Activated T-helper 2 cell treated with anti-CD3 and anti-CD28 coated beads, Interferon-gamma antibody, Interleukin-2, Interleukin-4, amounts not matched to agents 10 μg/mL and 5 μg/mL and 100 μg/mL, durations not matched to agents 14 hours and 24 hours and 36 hours (primary cell): ENCODE measurements around the gene KHK. TPM values are rescaled to one million over a fixed set of nuclear protein-coding genes. Genes with fewer than 3 reads are reported as not detected.

ENCODE experiments used
- DNase-seq: peaks from one replicate; pipeline ENCODE4 v3.0.0; 2021; ENCODE audit warnings: low spot score
- H3K27ac Mint-ChIP-seq: one replicate; pipeline ENCODE4 v1.8.0; 2021; ENCODE audit warnings: mixed read lengths
- H3K27me3 Mint-ChIP-seq: one replicate; pipeline ENCODE4 v1.8.0; 2021; ENCODE audit warnings: low read depth, mixed read lengths
- H3K36me3 Mint-ChIP-seq: one replicate; pipeline ENCODE4 v1.8.0; 2021; ENCODE audit warnings: low read depth, mixed read lengths
- H3K4me1 Mint-ChIP-seq: one replicate; pipeline ENCODE4 v1.8.0; 2021; ENCODE audit warnings: low read depth, mixed read lengths
- H3K4me3 Mint-ChIP-seq: one replicate; pipeline ENCODE4 v1.8.0; 2021; ENCODE audit warnings: low read depth, mild to moderate bottlenecking, moderate library complexity, mixed read lengths
- H3K9me3 Mint-ChIP-seq: one replicate; pipeline ENCODE4 v1.8.0; 2021; ENCODE audit warnings: mixed read lengths
- intact Hi-C: fragments of 100-400 bp; cut with micrococcal nuclease; formaldehyde crosslinking; loops from one replicate; pipeline ENCODE4 v1.15.1; 2023
- total RNA-seq: library from RNA; stranded (reverse); gene quantifications from 2 replicates; pipeline ENCODE4 v1.2.3, GENCODE V29; 2022

Gene KHK
- total RNA-seq, result 12.3 and 13.4 TPM in 2 replicates

- Mint-ChIP-seq H3K36me3 (no peaks in the 10 kb centered on the region), H3K27me3 (no peaks in the 10 kb centered on the region), H3K4me3 (peak within 1 kb of the TSS; percentile 90), H3K4me1 (peaks cover 16% of the 10 kb centered on the region), H3K27ac (peak within 1 kb of the TSS; percentile 71), H3K9me3 (no peaks in the 10 kb centered on the region)
- no peak for DNase-seq
- intact Hi-C loops, result loop anchor here (1.0 to 10.0 kb wide), 5 partner anchors 16 to 125 kb away; partner anchors contain the start of genes ATRAID, OST4, PREB and SLC5A6
These were observed at the start of gene KHK for GRCh38 chr2:27086724-27087593. Gene KHK, plus strand, starts transcription at chr2:27086772. Its CDS starts 488 bp downstream, at chr2:27087260.

GRCh38 chr2:27038012-27038411, 48.6 kb upstream of the KHK start:
- Mint-ChIP-seq H3K9me3 (no peaks in the 10 kb centered on the region), H3K36me3 (peaks cover 88% of the 10 kb centered on the region), H3K4me3 (no peak overlapping the region), H3K27ac (no peak overlapping the region), H3K4me1 (peaks cover 13% of the 10 kb centered on the region), H3K27me3 (no peaks in the 10 kb centered on the region)
- no peak for DNase-seq
- intact Hi-C loops, result no loop called here

- H3K36me3 Mint-ChIP-seq, result peaks cover 81% of the 10 kb centered on the region
- H3K9me3 Mint-ChIP-seq, result no peaks in the 10 kb centered on the region
- H3K4me3 Mint-ChIP-seq, result no peak overlapping the region
- peaks cover 9% of the 10 kb centered on the region for H3K4me1 Mint-ChIP-seq
- H3K27me3 Mint-ChIP-seq, result no peaks in the 10 kb centered on the region
- no peak overlapping the region for H3K27ac Mint-ChIP-seq
- intact Hi-C loops, result no loop called here
- no peak for DNase-seq
These were observed 47.8 kb upstream of the KHK start for GRCh38 chr2:27038631-27039339.

GRCh38 chr2:27039426-27039825, 47.1 kb upstream of the KHK start:
- Mint-ChIP-seq H3K4me3 (no peak overlapping the region), H3K9me3 (no peaks in the 10 kb centered on the region), H3K4me1 (peaks cover 4% of the 10 kb centered on the region), H3K36me3 (peaks cover 76% of the 10 kb centered on the region), H3K27ac (no peak overlapping the region), H3K27me3 (no peaks in the 10 kb centered on the region)
- no peak for DNase-seq
- intact Hi-C loops, result no loop called here

DNA sequence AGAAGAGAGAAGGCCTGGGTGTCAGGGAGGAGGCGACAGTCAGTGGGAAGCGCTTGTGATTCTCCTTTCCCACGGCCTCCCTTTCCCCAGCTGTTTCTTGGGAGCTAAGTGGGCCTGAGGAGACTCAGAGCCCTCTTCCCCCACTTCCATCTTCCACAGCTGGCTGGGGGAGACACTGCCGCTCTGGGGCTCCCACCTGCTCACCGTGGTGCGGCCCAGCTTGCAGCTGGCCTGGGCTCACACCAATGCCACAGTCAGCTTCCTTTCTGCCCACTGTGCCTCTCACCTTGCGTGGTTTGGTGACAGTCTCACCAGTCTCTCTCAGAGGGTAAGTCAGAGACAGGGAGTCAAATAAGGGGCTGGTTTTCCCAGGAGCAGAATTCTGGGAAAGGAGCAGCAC, 46.7 kb upstream of the KHK start:
- DNase-seq, result no peak
- H3K36me3 Mint-ChIP-seq, result peaks cover 78% of the 10 kb centered on the region
- peaks cover 4% of the 10 kb centered on the region for H3K4me1 Mint-ChIP-seq
- H3K27ac Mint-ChIP-seq, result no peak overlapping the region
- no peaks in the 10 kb centered on the region for H3K9me3 Mint-ChIP-seq
- H3K27me3 Mint-ChIP-seq, result no peaks in the 10 kb centered on the region
- H3K4me3 Mint-ChIP-seq, result no peak overlapping the region
- intact Hi-C loops, result no loop called here

DNA sequence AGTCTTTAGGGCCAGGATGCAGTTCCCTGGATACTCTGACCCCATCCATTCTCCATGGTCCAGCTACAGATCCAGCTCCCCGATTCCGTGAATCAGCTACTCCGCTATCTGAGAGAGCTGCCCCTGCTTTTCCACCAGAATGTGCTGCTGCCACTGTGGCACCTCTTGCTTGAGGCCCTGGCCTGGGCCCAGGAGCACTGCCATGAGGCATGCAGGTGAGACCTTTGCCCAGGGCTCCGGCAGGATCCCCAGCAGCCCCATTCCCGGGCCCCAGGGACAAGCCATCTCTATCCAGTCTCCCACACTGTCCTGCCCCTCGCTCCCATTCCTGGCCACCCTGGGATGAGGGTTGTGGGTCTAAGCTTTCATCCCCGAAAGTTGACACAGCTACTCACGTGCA, 46.3 kb upstream of the KHK start:
- Mint-ChIP-seq H3K27ac (no peak overlapping the region), H3K36me3 (peaks cover 76% of the 10 kb centered on the region), H3K9me3 (no peaks in the 10 kb centered on the region), H3K4me1 (no peaks in the 10 kb centered on the region), H3K27me3 (no peaks in the 10 kb centered on the region), H3K4me3 (no peak overlapping the region)
- DNase-seq, result no peak
- intact Hi-C loops, result no loop called here

GRCh38 chr2:27041752-27042151, 44.8 kb upstream of the KHK start:
- no peaks in the 10 kb centered on the region for H3K9me3 Mint-ChIP-seq
- no peak overlapping the region for H3K27ac Mint-ChIP-seq
- H3K36me3 Mint-ChIP-seq, result peaks cover 66% of the 10 kb centered on the region
- no peak overlapping the region for H3K4me3 Mint-ChIP-seq
- intact Hi-C loops, result no loop called here
- H3K27me3 Mint-ChIP-seq, result no peaks in the 10 kb centered on the region
- no peak for DNase-seq
- no peaks in the 10 kb centered on the region for H3K4me1 Mint-ChIP-seq

- Mint-ChIP-seq H3K27me3 (no peaks in the 10 kb centered on the region), H3K27ac (no peak overlapping the region), H3K4me3 (no peak overlapping the region), H3K36me3 (peaks cover 61% of the 10 kb centered on the region), H3K9me3 (no peaks in the 10 kb centered on the region), H3K4me1 (no peaks in the 10 kb centered on the region)
- no peak for DNase-seq
- intact Hi-C loops, result no loop called here
These were observed 44.4 kb upstream of the KHK start for GRCh38 chr2:27042159-27042661.

GRCh38 chr2:27042985-27043634, 43.5 kb upstream of the KHK start:
- H3K36me3 Mint-ChIP-seq, result peaks cover 56% of the 10 kb centered on the region
- intact Hi-C loops, result no loop called here
- no peak for DNase-seq
- H3K4me1 Mint-ChIP-seq, result peaks cover 3% of the 10 kb centered on the region
- H3K27me3 Mint-ChIP-seq, result no peaks in the 10 kb centered on the region
- no peaks in the 10 kb centered on the region for H3K9me3 Mint-ChIP-seq
- H3K4me3 Mint-ChIP-seq, result no peak overlapping the region
- no peak overlapping the region for H3K27ac Mint-ChIP-seq

- H3K27me3 Mint-ChIP-seq, result peaks cover 2% of the 10 kb centered on the region
- intact Hi-C loops, result loop anchor here (1.0 to 2.0 kb wide), 4 partner anchors 17 to 163 kb away; partner anchors contain the start of genes ATRAID, KHK, OST4 and SLC5A6
- H3K27ac Mint-ChIP-seq, result peak overlapping the region; percentile 98
- DNase-seq, result peak; percentile 50
- no peaks in the 10 kb centered on the region for H3K9me3 Mint-ChIP-seq
- H3K4me3 Mint-ChIP-seq, result peak overlapping the region; percentile 88
- peaks cover 14% of the 10 kb centered on the region for H3K4me1 Mint-ChIP-seq
- peaks cover 13% of the 10 kb centered on the region for H3K36me3 Mint-ChIP-seq
These were observed 36.9 kb upstream of the KHK start for GRCh38 chr2:27049422-27050280.

GRCh38 chr2:27050281-27050995, 36.1 kb upstream of the KHK start:
- Mint-ChIP-seq H3K4me3 (peak overlapping the region; percentile 88), H3K9me3 (no peaks in the 10 kb centered on the region), H3K27me3 (peaks cover 2% of the 10 kb centered on the region), H3K4me1 (peaks cover 14% of the 10 kb centered on the region), H3K27ac (peak overlapping the region; percentile 98), H3K36me3 (peaks cover 14% of the 10 kb centered on the region)
- intact Hi-C loops, result loop anchor here (1.0 to 2.0 kb wide), 4 partner anchors 18 to 162 kb away; partner anchors contain the start of genes ATRAID, KHK, OST4 and SLC5A6
- peak; percentile 92 for DNase-seq
